Muscle of back (tissue), 11 donors: ENCODE data around the gene SAFB2. TPM values are rescaled to one million over a fixed set of nuclear protein-coding genes. Genes with fewer than 3 reads are reported as not detected.
A peak's percentile ranks its signal among the peaks of the same experiment; 100 is the strongest.
"Not testable (repeated sequence)": the region's sequence is repeated elsewhere in the genome, so short reads cannot be mapped to it uniquely, and the experiment has no call there.

Source experiments
- DNase-seq, 3 donors: peaks; one replicate each; pipeline versions ENCODE4 v3.0.0 to v3.0.0-alpha.2; 2013
- polyA plus RNA-seq, 10 donors: library from polyadenylated mRNA; unstranded; fragments of 120-200 nt; gene quantifications; one replicate each; pipeline ENCODE4 v1.2.1, GENCODE V29; 2013; ENCODE audit not compliant: insufficient read length in 10 of 10

The SAFB2 gene
- polyA plus RNA-seq, 10 donors, result 28.3 to 61.1 (median 42.6) TPM

GRCh38 chr19:5635427-5635826, 12.9 kb upstream of the SAFB2 start:
- no peak for DNase-seq

GRCh38 chr19:5632657-5633056, 10.1 kb upstream of the SAFB2 start:
- DNase-seq, result no peak

GRCh38 chr19:5632241-5632612, 9.7 kb upstream of the SAFB2 start:
- DNase-seq, result no peak

GRCh38 chr19:5631567-5632240, 9.1 kb upstream of the SAFB2 start:
- no peak for DNase-seq

GRCh38 chr19:5628919-5629481, 6.4 kb upstream of the SAFB2 start:
- no peak for DNase-seq

- DNase-seq, result no peak
Measured at GRCh38 chr19:5628461-5628860, 5.9 kb upstream of the SAFB2 start.

- peak; percentile 31 to 51 (median 44) for DNase-seq
Measured at GRCh38 chr19:5627395-5627904, 4.9 kb upstream of the SAFB2 start.

- DNase-seq, result no peak
Measured at GRCh38 chr19:5625641-5626040, 3.1 kb upstream of the SAFB2 start.

GRCh38 chr19:5624741-5625278, 2.2 kb upstream of the SAFB2 start:
- peak in 1 of 3 donors; percentile 5 for DNase-seq

GRCh38 chr19:5624018-5624663, 1.6 kb upstream of the SAFB2 start:
- DNase-seq, result peak in 2 of 3 donors; percentile 39 to 63

GRCh38 chr19:5623397-5624017, 931 bp upstream of the SAFB2 start:
- peak in 2 of 3 donors; percentile 22 to 58 for DNase-seq

GRCh38 chr19:5621945-5622464, 571 bp downstream of the SAFB2 start:
- DNase-seq, result peak in 2 of 3 donors; percentile 13 to 33

GRCh38 chr19:5621311-5621944, 1.1 kb downstream of the SAFB2 start:
- DNase-seq, result peak in 2 of 3 donors; percentile 16 to 39

- DNase-seq, result no peak
Measured at GRCh38 chr19:5619946-5620345, 2.6 kb downstream of the SAFB2 start.

- no peak for DNase-seq
Measured at GRCh38 chr19:5618591-5618990, 4.0 kb downstream of the SAFB2 start.

- DNase-seq, result no peak
Measured at GRCh38 chr19:5617080-5617479, 5.5 kb downstream of the SAFB2 start.

- DNase-seq, result no peak
Measured at GRCh38 chr19:5615756-5616327, 6.7 kb downstream of the SAFB2 start.

- no peak for DNase-seq
Measured at GRCh38 chr19:5612891-5613865, 9.4 kb downstream of the SAFB2 start.

GRCh38 chr19:5609881-5610448, 12.6 kb downstream of the SAFB2 start:
- DNase-seq, result no peak

GRCh38 chr19:5608766-5609165, 13.8 kb downstream of the SAFB2 start:
- not testable (repeated sequence) for DNase-seq
